Measurements from ENCODE around the gene KDM2A.
A peak's percentile ranks its signal among the peaks of the same experiment; 100 is the strongest.

KDM2A gene

GRCh38 chr11:67118801-67119584 is at the start of gene KDM2A:
Gene KDM2A (plus strand): TSS chr11:67119263. CDS start chr11:67121317, 2,054 bp downstream.
- DNase-seq (ENCODE audit: low spot score): peak; percentile 100
- TF ChIP-seq, protein P1, sequence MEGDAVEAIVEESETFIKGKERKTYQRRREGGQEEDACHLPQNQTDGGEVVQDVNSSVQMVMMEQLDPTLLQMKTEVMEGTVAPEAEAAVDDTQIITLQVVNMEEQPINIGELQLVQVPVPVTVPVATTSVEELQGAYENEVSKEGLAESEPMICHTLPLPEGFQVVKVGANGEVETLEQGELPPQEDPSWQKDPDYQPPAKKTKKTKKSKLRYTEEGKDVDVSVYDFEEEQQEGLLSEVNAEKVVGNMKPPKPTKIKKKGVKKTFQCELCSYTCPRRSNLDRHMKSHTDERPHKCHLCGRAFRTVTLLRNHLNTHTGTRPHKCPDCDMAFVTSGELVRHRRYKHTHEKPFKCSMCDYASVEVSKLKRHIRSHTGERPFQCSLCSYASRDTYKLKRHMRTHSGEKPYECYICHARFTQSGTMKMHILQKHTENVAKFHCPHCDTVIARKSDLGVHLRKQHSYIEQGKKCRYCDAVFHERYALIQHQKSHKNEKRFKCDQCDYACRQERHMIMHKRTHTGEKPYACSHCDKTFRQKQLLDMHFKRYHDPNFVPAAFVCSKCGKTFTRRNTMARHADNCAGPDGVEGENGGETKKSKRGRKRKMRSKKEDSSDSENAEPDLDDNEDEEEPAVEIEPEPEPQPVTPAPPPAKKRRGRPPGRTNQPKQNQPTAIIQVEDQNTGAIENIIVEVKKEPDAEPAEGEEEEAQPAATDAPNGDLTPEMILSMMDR (IDR thresholded peaks at IDR 0.05; ENCODE audit: extremely low read depth, insufficient read depth, missing control alignments): peak; percentile 22
- in situ Hi-C loops (cut with MboI; ENCODE audit: low pct_unique_long_range_greater_than_20kb, low sequenced_read_pairs, unreplicated experiment): no loop called here

DNA sequence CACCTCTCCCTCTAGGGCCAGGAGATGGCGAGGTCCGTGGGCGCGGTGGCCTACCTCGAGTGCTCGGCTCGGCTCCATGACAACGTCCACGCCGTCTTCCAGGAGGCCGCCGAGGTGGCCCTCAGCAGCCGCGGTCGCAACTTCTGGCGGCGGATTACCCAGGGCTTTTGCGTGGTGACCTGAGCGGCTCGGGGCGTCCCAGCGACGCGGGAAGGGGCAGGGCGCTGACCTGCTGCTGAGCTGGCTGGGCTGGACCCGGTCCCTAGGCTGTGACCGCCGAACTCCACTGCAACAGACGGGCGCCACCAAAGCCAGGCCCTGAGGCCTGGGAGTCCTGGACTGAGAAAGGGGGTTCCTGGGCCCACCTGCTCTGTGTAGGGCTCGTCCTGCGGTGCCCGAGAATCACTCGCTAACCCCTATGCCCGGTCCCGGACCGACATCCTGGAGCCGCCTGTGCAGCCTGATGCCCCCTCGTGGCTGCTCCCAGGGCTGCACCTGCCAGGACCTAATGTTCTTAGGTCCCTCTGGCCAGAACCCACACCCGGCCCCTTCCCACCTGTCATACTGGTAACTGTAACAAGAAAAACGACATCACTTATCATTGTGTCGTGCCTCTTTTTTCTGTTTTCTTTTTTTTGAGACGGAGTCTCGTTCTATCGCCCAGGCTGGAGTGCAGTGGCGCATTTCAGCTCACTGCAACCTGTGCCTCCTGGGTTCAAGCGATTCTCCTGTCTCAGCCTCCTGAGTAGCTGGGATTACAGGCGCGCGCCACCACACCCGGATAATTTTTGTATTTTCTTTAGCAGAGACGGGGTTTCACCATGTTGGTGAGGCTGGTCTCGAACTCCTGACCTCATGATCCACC is 47.4 kb upstream of the KDM2A start:
- TF ChIP-seq, protein P1 (IDR thresholded peaks at IDR 0.05; ENCODE audit: extremely low read depth, insufficient read depth, missing control alignments): peak; percentile 91
- in situ Hi-C loops (cut with MboI; ENCODE audit: low pct_unique_long_range_greater_than_20kb, low sequenced_read_pairs, unreplicated experiment): no loop called here
- DNase-seq (ENCODE audit: low spot score): peak; percentile 94

GRCh38 chr11:67072295-67072694 is 46.8 kb upstream of the KDM2A start:
- TF ChIP-seq, protein P1 (IDR thresholded peaks at IDR 0.05; ENCODE audit: extremely low read depth, insufficient read depth, missing control alignments): no peak
- DNase-seq (ENCODE audit: low spot score): no peak
- in situ Hi-C loops (cut with MboI; ENCODE audit: low pct_unique_long_range_greater_than_20kb, low sequenced_read_pairs, unreplicated experiment): no loop called here

- no peak for DNase-seq (ENCODE audit: low spot score)
- TF ChIP-seq, protein P1 (IDR thresholded peaks at IDR 0.05; ENCODE audit: extremely low read depth, insufficient read depth, missing control alignments): no peak
- in situ Hi-C loops (cut with MboI; ENCODE audit: low pct_unique_long_range_greater_than_20kb, low sequenced_read_pairs, unreplicated experiment): no loop called here
These were observed 45.2 kb upstream of the KDM2A start for GRCh38 chr11:67073908-67074307.

DNA sequence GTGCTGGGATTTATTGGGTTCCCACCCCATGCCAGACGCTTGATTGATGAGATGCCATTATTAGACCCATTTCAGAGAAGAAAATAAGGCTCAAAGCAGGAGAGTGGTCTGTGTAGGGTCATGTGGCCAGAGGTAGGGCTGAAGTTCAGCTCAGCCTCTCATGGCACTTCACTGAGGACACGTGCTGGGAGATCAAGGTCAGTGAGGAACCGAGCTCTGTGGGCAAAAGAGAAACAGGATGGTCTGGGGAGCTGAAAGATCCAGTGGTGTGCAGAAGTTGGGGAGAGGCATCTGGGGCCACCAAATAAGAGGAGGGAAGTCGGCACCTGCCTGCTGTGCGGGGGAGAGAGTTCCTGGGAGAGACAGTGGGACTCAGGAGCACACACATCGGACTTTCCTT is 42.9 kb upstream of the KDM2A start:
- TF ChIP-seq, protein P1 (IDR thresholded peaks at IDR 0.05; ENCODE audit: extremely low read depth, insufficient read depth, missing control alignments): no peak
- in situ Hi-C loops (cut with MboI; ENCODE audit: low pct_unique_long_range_greater_than_20kb, low sequenced_read_pairs, unreplicated experiment): no loop called here
- no peak for DNase-seq (ENCODE audit: low spot score)

- in situ Hi-C loops (cut with MboI; ENCODE audit: low pct_unique_long_range_greater_than_20kb, low sequenced_read_pairs, unreplicated experiment): no loop called here
- TF ChIP-seq, protein P1 (IDR thresholded peaks at IDR 0.05; ENCODE audit: extremely low read depth, insufficient read depth, missing control alignments): no peak
- DNase-seq (ENCODE audit: low spot score): peak; percentile 58
These were observed 39.9 kb upstream of the KDM2A start for GRCh38 chr11:67079065-67079705.
